Epithelial cell of umbilical artery (primary cell): ENCODE data around the gene HPSE2. TPM values are rescaled to one million over a fixed set of nuclear protein-coding genes. Genes with fewer than 3 reads are reported as not detected.

ENCODE experiments used
- total RNA-seq: library from RNA; depleted of rRNA; stranded (reverse); fragments of >200 nt; gene quantifications from 2 replicates; pipeline ENCODE4 v1.2.3, GENCODE V29; 2014

HPSE2 gene
- total RNA-seq: not detected in 2 replicates

GRCh38 chr10:99235658-99236626, at the start of gene HPSE2:
TSS of gene HPSE2 (minus strand) at chr10:99235852.

DNA sequence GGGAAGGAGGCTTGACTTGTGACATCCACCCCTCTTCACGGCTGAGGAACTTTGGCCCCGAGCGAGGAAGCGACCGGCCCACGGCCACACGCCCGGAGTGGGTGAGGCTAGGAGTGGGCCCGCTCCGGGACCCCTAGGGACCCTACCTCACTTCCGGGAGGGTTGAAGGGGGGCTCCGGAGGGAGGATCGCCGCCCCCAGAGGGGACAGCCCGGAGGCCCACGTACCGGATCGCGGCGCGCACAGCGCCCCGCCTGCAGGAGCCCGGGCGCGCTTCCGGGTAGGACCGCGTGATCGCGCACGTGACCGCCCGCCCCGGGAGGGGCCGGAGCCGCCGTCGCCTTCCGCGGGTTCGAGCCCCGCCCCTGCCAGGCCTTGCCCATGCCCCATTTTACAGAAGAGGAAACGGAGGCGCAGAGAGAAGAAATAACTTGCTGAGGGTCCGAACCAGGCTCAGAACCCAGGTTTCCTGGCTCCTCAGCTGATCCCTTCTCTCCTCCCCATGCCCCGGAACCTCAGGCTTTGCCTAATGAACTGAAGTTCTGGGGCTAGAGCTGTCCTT, 788.9 kb downstream of the HPSE2 start, which contains the start of gene HPS1:
Gene HPS1 (minus strand): TSS at position 275 of the 561 bp plus-strand sequence. CDS start 3,695 bp downstream, outside the sequence.

DNA sequence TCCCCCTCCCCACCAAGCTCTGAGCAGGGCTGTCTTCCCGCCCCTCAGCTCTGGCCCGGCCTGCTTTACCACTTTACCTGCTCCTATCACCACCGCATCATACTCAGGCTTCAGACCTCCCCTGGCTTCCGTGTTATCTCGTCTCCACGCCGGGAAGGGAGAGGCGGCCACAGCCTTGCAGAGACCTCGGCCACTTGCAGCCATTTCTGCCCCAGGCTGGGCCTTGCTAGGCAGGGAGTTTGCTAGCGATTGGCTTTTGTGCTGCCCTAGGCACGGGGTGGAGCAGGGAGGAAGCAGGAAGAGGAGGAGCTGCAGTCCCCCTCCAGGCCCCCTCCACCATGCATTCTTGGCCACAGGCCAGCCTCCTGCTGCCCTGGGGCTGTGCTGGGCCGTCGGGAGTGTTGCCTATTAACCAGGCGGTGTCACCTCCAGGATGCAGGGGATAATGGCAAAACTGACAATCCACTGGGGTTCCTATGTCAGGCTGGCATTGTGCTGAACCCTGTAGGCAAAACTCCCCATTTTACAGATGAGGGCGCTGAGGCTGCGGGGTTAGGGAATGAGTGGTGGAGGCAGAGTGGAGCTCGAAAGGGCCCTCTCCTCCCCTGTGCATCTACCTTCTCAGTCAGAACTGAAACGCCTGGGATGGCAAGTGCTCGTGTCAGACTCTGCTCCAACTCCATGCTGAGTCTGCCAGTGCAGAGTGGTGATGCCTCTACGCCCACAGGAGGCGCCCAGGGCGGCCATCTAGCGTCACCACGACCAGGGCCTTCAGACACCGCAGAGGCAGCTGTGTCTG, 820.5 kb downstream of the HPSE2 start, which contains the start of gene PYROXD2:
Gene PYROXD2 (minus strand): TSS at position 251 of the 799 bp plus-strand sequence. CDS start 47 bp downstream, at position 204.

Other genes with a start within 250 kb of the HPSE2 start
- not detected in 2 replicates for gene CNNM1, start 93.5 kb upstream of the HPSE2 start, total RNA-seq
- 27.2 and 34.4 TPM in 2 replicates for gene GOT1, start 194.8 kb upstream of the HPSE2 start, total RNA-seq